B cell (primary cell): ENCODE data around the gene CCDC160. TPM values are rescaled to one million over a fixed set of nuclear protein-coding genes. Genes with fewer than 3 reads are reported as not detected.

ENCODE experiments used
- ATAC-seq: fragments of 200-7000 bp; cut with Tn5 transposase; one replicate; pipeline ENCODE4 v1.10.0; 2021; ENCODE audit warnings: low read depth, mild to moderate bottlenecking, moderate number of reproducible peaks, moderate library complexity
- CTCF ChIA-PET: fragments of 350-600 bp; sonication (Branson Sonifier 250); formaldehyde crosslinking; loops from one replicate; lab custom pipeline; 2021; ENCODE audit warnings: antibody characterized with exemption, inconsistent platforms; lab: Charles Lee
- POLR2A ChIA-PET: fragments of 350-600 bp; sonication (Branson Sonifier 250); formaldehyde crosslinking; loops from one replicate; lab custom pipeline; 2021; ENCODE audit warnings: antibody characterized with exemption; lab: Charles Lee
- DNase-seq: peaks from one replicate; pipeline ENCODE4 v3.0.0; 2013
- H2AFZ ChIP-seq: 2 replicates; pipeline ENCODE4 v1.6.1; 2012; ENCODE audit warnings: mild to moderate bottlenecking, low read depth, low read length; ENCODE audit not compliant: insufficient read depth, poor library complexity, severe bottlenecking
- H3K27ac ChIP-seq, 2 donors: 1 replicate in 1 of 2; 2 replicates in 1 of 2; pipeline ENCODE4 v1.5.1; 2012 to 2013; ENCODE audit warnings: low read length in 2 of 2, mild to moderate bottlenecking in 2 of 2, moderate library complexity in 1 of 2
- H3K27me3 ChIP-seq, 4 experiments: fragments of 200-600 bp in 1 of 4; sonication (generic) in 1 of 4; replicated peaks in 1 of 4; 1 replicate in 2 of 4; 2 replicates in 2 of 4; pipeline versions ENCODE4 v1.6.1 to v1.7.0; 2013 to 2016; ENCODE audit warnings: low read length in 3 of 4, mild to moderate bottlenecking in 2 of 4, mixed read lengths in 1 of 4, moderate library complexity in 1 of 4; ENCODE audit not compliant: insufficient read depth in 4 of 4, control insufficient read depth in 3 of 4; ENCODE audit errors: control extremely low read depth in 1 of 4
- H3K36me3 ChIP-seq, 2 experiments: replicated peaks in 1 of 2; 1 replicate in 1 of 2; 2 replicates in 1 of 2; pipeline versions ENCODE4 v1.6.1 to v1.7.1; 2013; ENCODE audit warnings: low read length in 1 of 2; ENCODE audit not compliant: insufficient read depth in 2 of 2, control insufficient read depth in 1 of 2; ENCODE audit errors: control extremely low read depth in 1 of 2, extremely low read depth in 1 of 2
- H3K4me1 ChIP-seq, 2 donors: fragments of 200-600 bp in 1 of 2; sonication (generic) in 1 of 2; 1 replicate in 1 of 2; 2 replicates in 1 of 2; pipeline versions ENCODE4 v1.5.1 to v1.6.1; 2013 to 2017; ENCODE audit warnings: low read length in 2 of 2; ENCODE audit not compliant: control insufficient read depth in 2 of 2, insufficient read depth in 2 of 2
- H3K4me2 ChIP-seq: replicated peaks from 2 replicates; pipeline ENCODE3; 2012; ENCODE audit warnings: mild to moderate bottlenecking, low read depth, low read length; ENCODE audit not compliant: poor library complexity, severe bottlenecking
- H3K4me3 ChIP-seq, 5 experiments: fragments of 200-600 bp in 1 of 5; sonication (generic) in 1 of 5; 1 replicate in 3 of 5; 2 replicates in 2 of 5; pipeline versions ENCODE4 v1.5.1 to v1.7.0; 2011 to 2016; ENCODE audit warnings: low read length in 4 of 5, mild to moderate bottlenecking in 4 of 5, low read depth in 2 of 5, control low read depth in 1 of 5, moderate library complexity in 1 of 5; ENCODE audit not compliant: insufficient read depth in 1 of 5; ENCODE audit errors: control extremely low read depth in 1 of 5, extremely low read depth in 1 of 5
- H3K79me2 ChIP-seq: fragments of 200-600 bp; sonication (generic); one replicate; pipeline ENCODE4 v1.6.0; 2016; ENCODE audit warnings: low read length; ENCODE audit not compliant: control insufficient read depth, insufficient read depth
- H3K9ac ChIP-seq: fragments of 200-600 bp; sonication (generic); 2 replicates; pipeline ENCODE4 v1.6.1; 2017; ENCODE audit warnings: mild to moderate bottlenecking, low read length, moderate library complexity
- H3K9me3 ChIP-seq, 3 donors: one replicate each; pipeline versions ENCODE4 v1.6.1 to v1.7.1; 2013; ENCODE audit warnings: low read length in 2 of 3; ENCODE audit not compliant: control insufficient read depth in 2 of 3, insufficient read depth in 1 of 3; ENCODE audit errors: control extremely low read depth in 1 of 3
- H4K20me1 ChIP-seq: 2 replicates; pipeline ENCODE4 v1.6.0; 2012; ENCODE audit warnings: mild to moderate bottlenecking, low read length; ENCODE audit not compliant: insufficient read depth, control insufficient read depth, poor library complexity, severe bottlenecking
- H3K27ac Mint-ChIP-seq: one replicate; pipeline ENCODE4 v1.8.0; 2021; ENCODE audit warnings: mixed read lengths
- H3K27me3 Mint-ChIP-seq: one replicate; pipeline ENCODE4 v1.8.0; 2021; ENCODE audit warnings: mixed read lengths
- H3K4me1 Mint-ChIP-seq: one replicate; pipeline ENCODE4 v1.8.0; 2021; ENCODE audit warnings: mixed read lengths
- H3K4me3 Mint-ChIP-seq: one replicate; pipeline ENCODE4 v1.8.0; 2021; ENCODE audit warnings: mixed read lengths
- H3K9me3 Mint-ChIP-seq: one replicate; pipeline ENCODE4 v1.8.0; 2022; ENCODE audit warnings: mixed read lengths; ENCODE audit not compliant: insufficient read depth
- CTCF ChIP-seq: fragments of 200-600 bp; IDR thresholded peaks from one replicate; pipeline ENCODE4 v1.8.0; 2022; ENCODE audit warnings: antibody characterized with exemption, mild to moderate bottlenecking
- EZH2 ChIP-seq: IDR thresholded peaks from 2 replicates; pipeline ENCODE4 v1.6.1; 2012; ENCODE audit warnings: borderline replicate concordance, low read depth, mild to moderate bottlenecking, moderate library complexity, low read length; ENCODE audit not compliant: insufficient read depth, poor library complexity, severe bottlenecking
- WGBS: methylation state at CpG from one replicate; pipeline ENCODE4 v1.1.5; 2013; ENCODE audit warnings: missing lambda C conversion rate; ENCODE audit not compliant: insufficient coverage; 5-methylcytosine and 5-hydroxymethylcytosine counted together
- intact Hi-C: fragments of 100-400 bp; cut with micrococcal nuclease; formaldehyde crosslinking; loops from one replicate; pipeline ENCODE4 v1.10.0; 2022
- polyA plus RNA-seq: library from polyadenylated mRNA; depleted of rRNA; stranded (reverse); fragments of >200 nt; gene quantifications from 2 replicates; pipeline ENCODE4 v1.2.3, GENCODE V29; 2012
- total RNA-seq, 2 donors: library from RNA; stranded (reverse); fragments of 120-200 nt in 1 of 2; gene quantifications; 1 replicate in 1 of 2; 2 replicates in 1 of 2; pipeline versions ENCODE4 v1.2.3 to v1.2.4, GENCODE V29; 2013 to 2022

The CCDC160 gene
- total and polyA plus RNA-seq, 2 donors (not counting 1 experiment from before 2014, with no cell fraction given) = not detected

- ChIA-PET POLR2A (no interaction called here), CTCF (no interaction called here)
- H3K4me2 ChIP-seq = no peak overlapping the region
- no CpG with 5 or more reads among the region's 1 CpG for WGBS
- Mint-ChIP-seq H3K4me3 (no peak overlapping the region), H3K27ac (no peak overlapping the region), H3K27me3 (peaks cover 18% of the 10 kb centered on the region), H3K9me3 (no peaks in the 10 kb centered on the region), H3K4me1 (no peaks in the 10 kb centered on the region)
- no peak overlapping the region for H3K27ac ChIP-seq
- no peaks in the 10 kb centered on the region for H4K20me1 ChIP-seq
- DNase-seq = no peak
- no peaks in the 10 kb centered on the region for H3K79me2 ChIP-seq
- ATAC-seq = no peak
- no peak overlapping the region for H3K4me3 ChIP-seq
- no peak for TF ChIP-seq CTCF
- TF ChIP-seq EZH2 = no peak
- no peaks in the 10 kb centered on the region for H3K9me3 ChIP-seq
- H3K4me1 ChIP-seq = peaks cover 0 to 3% of the 10 kb centered on the region in 2 donors
- H3K36me3 ChIP-seq = no peaks in the 10 kb centered on the region
- intact Hi-C loops = no loop called here
- H3K27me3 ChIP-seq = peaks cover 0 to 11% (median 5%) of the 10 kb centered on the region in 4 experiments
- H3K9ac ChIP-seq = no peak overlapping the region
- H2AFZ ChIP-seq = no peak overlapping the region
These were observed 5.1 kb downstream of the CCDC160 start for GRCh38 chrX:134241960-134242619.

GRCh38 chrX:134244043-134244442 is 7.1 kb downstream of the CCDC160 start:
- no peaks in the 10 kb centered on the region for H3K4me1 Mint-ChIP-seq
- Histone ChIP-seq H3K4me3 (no peak overlapping the region), H3K27me3 (peaks cover 0 to 11% (median 0%) of the 10 kb centered on the region in 4 experiments), H3K36me3 (no peaks in the 10 kb centered on the region), H3K79me2 (no peaks in the 10 kb centered on the region), H3K27ac (no peak overlapping the region), H3K4me1 (no peaks in the 10 kb centered on the region), H3K4me2 (no peak overlapping the region), H3K9ac (no peak overlapping the region), H3K9me3 (no peaks in the 10 kb centered on the region), H2AFZ (no peak overlapping the region), H4K20me1 (no peaks in the 10 kb centered on the region)
- no peak for TF ChIP-seq EZH2
- no peak for TF ChIP-seq CTCF
- intact Hi-C loops = no loop called here
- ChIA-PET POLR2A (no interaction called here), CTCF (interaction anchor here (4.3 kb wide), 1 partner anchor 153 kb away, joined by 32 read pairs; no protein-coding TSS in a partner anchor)
- ATAC-seq (no peak), DNase-seq (no peak)
- no peak overlapping the region for H3K27ac Mint-ChIP-seq
- H3K9me3 Mint-ChIP-seq = no peaks in the 10 kb centered on the region
- no peak overlapping the region for H3K4me3 Mint-ChIP-seq
- H3K27me3 Mint-ChIP-seq = peaks cover 13% of the 10 kb centered on the region
